ENCODE measurements around the gene TMC3. TPM values are rescaled to one million over a fixed set of nuclear protein-coding genes. Genes with fewer than 3 reads are reported as not detected.

TMC3 gene
- total and polyA plus RNA-seq, 9 donors = 0.05 to 0.23 TPM; not detected in 7

- no peaks in the 10 kb centered on the region for H3K27me3 ChIP-seq
- TF ChIP-seq EP300 (IDR thresholded peaks at IDR 0.05) (no peak), POLR2A (IDR thresholded peaks at IDR 0.05) (no peak), CTCF (IDR thresholded peaks at IDR 0.05) (no peak)
- no peak overlapping the region for H3K27ac ChIP-seq
- DNase-seq = no peak
- H3K4me3 ChIP-seq = no peak overlapping the region
- no peaks in the 10 kb centered on the region for H3K9me3 ChIP-seq
- 58 to 60% (median 59%) methylated on average over 3 of the region's 3 CpGs for WGBS, 3 donors
- H3K4me1 ChIP-seq (ENCODE audit: insufficient read depth) = no peaks in the 10 kb centered on the region
- H3K36me3 ChIP-seq = no peaks in the 10 kb centered on the region
- intact Hi-C loops (cut with DNase I) = no loop called here
These were observed 76.9 kb downstream of the TMC3 start for GRCh38 chr15:81297147-81297572.

- Histone ChIP-seq H3K36me3 (no peaks in the 10 kb centered on the region), H3K27ac (no peak overlapping the region), H3K4me1 (ENCODE audit: insufficient read depth) (no peaks in the 10 kb centered on the region), H3K27me3 (no peaks in the 10 kb centered on the region), H3K9me3 (no peaks in the 10 kb centered on the region), H3K4me3 (no peak overlapping the region)
- DNase-seq = no peak
- intact Hi-C loops (cut with DNase I) = no loop called here
- 65 to 81% (median 74%) methylated on average over 11 of the region's 11 CpGs for WGBS, 3 donors
- TF ChIP-seq EP300 (IDR thresholded peaks at IDR 0.05) (no peak), CTCF (IDR thresholded peaks at IDR 0.05) (no peak), POLR2A (IDR thresholded peaks at IDR 0.05) (no peak)
These were observed 77.3 kb downstream of the TMC3 start for GRCh38 chr15:81296673-81297072.

- Histone ChIP-seq H3K9me3 (no peaks in the 10 kb centered on the region), H3K27ac (no peak overlapping the region), H3K36me3 (no peaks in the 10 kb centered on the region), H3K4me1 (ENCODE audit: insufficient read depth) (no peaks in the 10 kb centered on the region), H3K27me3 (no peaks in the 10 kb centered on the region), H3K4me3 (no peak overlapping the region)
- 93 to 96% (median 94%) methylated on average over 2 of the region's 2 CpGs for WGBS, 3 donors
- no peak for TF ChIP-seq CTCF (IDR thresholded peaks at IDR 0.05)
- no peak for TF ChIP-seq EP300 (IDR thresholded peaks at IDR 0.05)
- TF ChIP-seq POLR2A (IDR thresholded peaks at IDR 0.05) = no peak
- DNase-seq = no peak
- intact Hi-C loops (cut with DNase I) = no loop called here
These were observed 77.8 kb downstream of the TMC3 start for GRCh38 chr15:81296186-81296585.

- H3K4me3 ChIP-seq = no peak overlapping the region
- no peaks in the 10 kb centered on the region for H3K27me3 ChIP-seq
- no peaks in the 10 kb centered on the region for H3K36me3 ChIP-seq
- TF ChIP-seq CTCF (IDR thresholded peaks at IDR 0.05) = no peak
- TF ChIP-seq POLR2A (IDR thresholded peaks at IDR 0.05) = no peak
- TF ChIP-seq EP300 (IDR thresholded peaks at IDR 0.05) = no peak
- H3K4me1 ChIP-seq (ENCODE audit: insufficient read depth) = no peaks in the 10 kb centered on the region
- DNase-seq = no peak
- WGBS, 3 donors = 84 to 92% (median 87%) methylated on average over 5 of the region's 5 CpGs
- H3K27ac ChIP-seq = no peak overlapping the region
- intact Hi-C loops (cut with DNase I) = no loop called here
- no peaks in the 10 kb centered on the region for H3K9me3 ChIP-seq
These were observed 78.4 kb downstream of the TMC3 start for GRCh38 chr15:81295486-81296121.
